ENCODE results near the gene C11orf68.

C11orf68 gene

DNA sequence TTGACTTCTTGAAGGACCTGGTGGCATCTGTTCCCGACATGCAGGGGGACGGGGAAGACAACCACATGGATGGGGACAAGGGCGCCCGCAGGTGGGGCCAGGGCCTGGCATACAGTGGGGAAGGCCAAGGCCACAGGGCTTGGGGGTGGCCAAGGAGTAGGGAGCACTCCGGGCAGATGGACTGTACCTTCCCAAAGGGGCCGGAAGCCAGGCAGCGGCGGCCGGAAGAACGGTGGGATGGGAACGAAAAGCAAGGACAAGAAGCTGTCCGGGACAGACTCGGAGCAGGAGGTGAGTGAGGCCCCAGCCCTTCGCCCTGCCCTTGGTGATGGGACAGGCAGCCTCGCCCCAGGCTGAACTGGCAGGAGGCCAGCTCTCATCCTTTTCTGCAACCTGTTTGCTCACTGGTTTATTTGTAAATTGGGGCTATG lies 1.5 kb upstream of the C11orf68 start:
- Histone ChIP-seq H3K27me3 (ENCODE audit: insufficient read depth, low read length, poor library complexity) (no peaks in the 10 kb centered on the region), H2BK120ac (ENCODE audit: low read depth, low read length) (no peak overlapping the region), H3K18ac (ENCODE audit: low read length) (no peak overlapping the region), H3K9ac (ENCODE audit: low read length) (peak overlapping the region; percentile 81), H3K79me2 (ENCODE audit: control insufficient read depth, insufficient read depth, low read length) (peaks cover 8% of the 10 kb centered on the region), H3K23ac (ENCODE audit: low read length) (no peak overlapping the region), H3K79me1 (ENCODE audit: low read length) (peaks cover 17% of the 10 kb centered on the region), H2AK5ac (ENCODE audit: low read length) (no peak overlapping the region), H3K4ac (ENCODE audit: low read depth, low read length) (no peak overlapping the region), H2BK5ac (ENCODE audit: low read length) (no peak overlapping the region), H3K36me3 (ENCODE audit: control insufficient read depth, insufficient read depth, low read length) (no peaks in the 10 kb centered on the region), H3K4me3 (ENCODE audit: low read length) (no peak overlapping the region), H2BK15ac (replicated peaks; ENCODE audit: low read depth) (no peak overlapping the region), H3K4me2 (ENCODE audit: low read length) (peak overlapping the region; percentile 93), H3K56ac (ENCODE audit: low read length) (peak overlapping the region; percentile 93), H3K4me1 (ENCODE audit: control insufficient read depth, low read depth, low read length) (peaks cover 3% of the 10 kb centered on the region), H4K8ac (ENCODE audit: low read depth, low read length) (no peak overlapping the region), H4K5ac (ENCODE audit: low read length) (no peak overlapping the region), H3K27ac (ENCODE audit: low read depth, low read length) (no peak overlapping the region)
- no CpG with 5 or more reads among the region's 15 CpGs for WGBS (ENCODE audit: extremely low coverage, insufficient coverage, low lambda C conversion rate)
- DNase-seq: no peak

- no CpG with 5 or more reads among the region's 60 CpGs for WGBS (ENCODE audit: extremely low coverage, insufficient coverage, low lambda C conversion rate)
- Histone ChIP-seq H3K27ac (ENCODE audit: low read depth, low read length) (peak overlapping the region; percentile 28), H3K9ac (ENCODE audit: low read length) (peak overlapping the region; percentile 81), H3K79me2 (ENCODE audit: control insufficient read depth, insufficient read depth, low read length) (peaks cover 8% of the 10 kb centered on the region), H3K79me1 (ENCODE audit: low read length) (peaks cover 17% of the 10 kb centered on the region), H3K23ac (ENCODE audit: low read length) (no peak overlapping the region), H3K56ac (ENCODE audit: low read length) (peak overlapping the region; percentile 93), H3K27me3 (ENCODE audit: insufficient read depth, low read length, poor library complexity) (no peaks in the 10 kb centered on the region), H2BK15ac (replicated peaks; ENCODE audit: low read depth) (no peak overlapping the region), H3K4me3 (ENCODE audit: low read length) (peak overlapping the region; percentile 74), H3K4me1 (ENCODE audit: control insufficient read depth, low read depth, low read length) (peaks cover 3% of the 10 kb centered on the region), H3K18ac (ENCODE audit: low read length) (peak overlapping the region; percentile 23), H4K5ac (ENCODE audit: low read length) (no peak overlapping the region), H3K4ac (ENCODE audit: low read depth, low read length) (no peak overlapping the region), H2AK5ac (ENCODE audit: low read length) (no peak overlapping the region), H4K8ac (ENCODE audit: low read depth, low read length) (no peak overlapping the region), H2BK120ac (ENCODE audit: low read depth, low read length) (no peak overlapping the region), H3K36me3 (ENCODE audit: control insufficient read depth, insufficient read depth, low read length) (no peaks in the 10 kb centered on the region), H3K4me2 (ENCODE audit: low read length) (peak overlapping the region; percentile 93), H2BK5ac (ENCODE audit: low read length) (no peak overlapping the region)
- DNase-seq: peak; percentile 52
These were observed 910 bp upstream of the C11orf68 start for GRCh38 chr11:65919573-65920371.

DNA sequence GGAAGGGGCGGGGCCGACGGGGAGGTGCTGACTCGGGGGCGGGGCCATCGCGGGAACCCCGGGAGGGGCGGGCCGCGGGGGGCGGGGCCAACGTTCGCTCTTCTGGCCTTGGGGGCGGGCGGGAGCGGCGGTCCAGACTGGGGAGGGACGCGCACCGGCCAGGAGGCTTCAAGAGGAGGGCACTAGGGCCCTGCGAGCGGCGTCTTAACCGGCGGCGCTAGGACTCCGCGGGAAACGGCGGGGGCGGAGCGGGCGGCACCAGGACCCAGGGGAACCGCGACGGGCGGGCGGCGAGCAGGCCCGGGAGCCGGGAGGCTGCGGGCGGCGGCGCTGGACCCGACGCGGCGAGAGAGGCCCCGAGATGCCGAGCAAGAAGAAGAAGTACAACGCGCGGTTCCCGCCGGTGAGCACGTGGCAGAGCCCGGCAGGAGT lies 295 bp upstream of the C11orf68 start, which contains the start of gene DRAP1:
TSS of gene DRAP1 (plus strand) at position 286 of the 432 bp plus-strand sequence. CDS start at position 362, 76 bp downstream.
- Histone ChIP-seq H3K27ac (ENCODE audit: low read depth, low read length) (peak within 1 kb of the TSS; percentile 39), H4K8ac (ENCODE audit: low read depth, low read length) (no peak within 1 kb of the TSS), H3K4ac (ENCODE audit: low read depth, low read length) (peak within 1 kb of the TSS; percentile 92), H2BK5ac (ENCODE audit: low read length) (no peak within 1 kb of the TSS), H3K4me2 (ENCODE audit: low read length) (peak within 1 kb of the TSS; percentile 93), H3K18ac (ENCODE audit: low read length) (peak within 1 kb of the TSS; percentile 90), H3K79me1 (ENCODE audit: low read length) (peaks cover 17% of the 10 kb centered on the region), H3K36me3 (ENCODE audit: control insufficient read depth, insufficient read depth, low read length) (no peaks in the 10 kb centered on the region), H3K23ac (ENCODE audit: low read length) (peak within 1 kb of the TSS; percentile 94), H3K4me1 (ENCODE audit: control insufficient read depth, low read depth, low read length) (peaks cover 3% of the 10 kb centered on the region), H4K5ac (ENCODE audit: low read length) (no peak within 1 kb of the TSS), H2BK15ac (replicated peaks; ENCODE audit: low read depth) (no peak within 1 kb of the TSS), H3K27me3 (ENCODE audit: insufficient read depth, low read length, poor library complexity) (no peaks in the 10 kb centered on the region), H3K79me2 (ENCODE audit: control insufficient read depth, insufficient read depth, low read length) (peaks cover 8% of the 10 kb centered on the region), H3K9ac (ENCODE audit: low read length) (peak within 1 kb of the TSS; percentile 97), H3K4me3 (ENCODE audit: low read length) (peak within 1 kb of the TSS; percentile 96), H2AK5ac (ENCODE audit: low read length) (peak within 1 kb of the TSS; percentile 95), H3K56ac (ENCODE audit: low read length) (peak within 1 kb of the TSS; percentile 96), H2BK120ac (ENCODE audit: low read depth, low read length) (no peak within 1 kb of the TSS)
- peak; percentile 99 for DNase-seq
- WGBS (ENCODE audit: extremely low coverage, insufficient coverage, low lambda C conversion rate): no CpG with 5 or more reads among the region's 59 CpGs

DNA sequence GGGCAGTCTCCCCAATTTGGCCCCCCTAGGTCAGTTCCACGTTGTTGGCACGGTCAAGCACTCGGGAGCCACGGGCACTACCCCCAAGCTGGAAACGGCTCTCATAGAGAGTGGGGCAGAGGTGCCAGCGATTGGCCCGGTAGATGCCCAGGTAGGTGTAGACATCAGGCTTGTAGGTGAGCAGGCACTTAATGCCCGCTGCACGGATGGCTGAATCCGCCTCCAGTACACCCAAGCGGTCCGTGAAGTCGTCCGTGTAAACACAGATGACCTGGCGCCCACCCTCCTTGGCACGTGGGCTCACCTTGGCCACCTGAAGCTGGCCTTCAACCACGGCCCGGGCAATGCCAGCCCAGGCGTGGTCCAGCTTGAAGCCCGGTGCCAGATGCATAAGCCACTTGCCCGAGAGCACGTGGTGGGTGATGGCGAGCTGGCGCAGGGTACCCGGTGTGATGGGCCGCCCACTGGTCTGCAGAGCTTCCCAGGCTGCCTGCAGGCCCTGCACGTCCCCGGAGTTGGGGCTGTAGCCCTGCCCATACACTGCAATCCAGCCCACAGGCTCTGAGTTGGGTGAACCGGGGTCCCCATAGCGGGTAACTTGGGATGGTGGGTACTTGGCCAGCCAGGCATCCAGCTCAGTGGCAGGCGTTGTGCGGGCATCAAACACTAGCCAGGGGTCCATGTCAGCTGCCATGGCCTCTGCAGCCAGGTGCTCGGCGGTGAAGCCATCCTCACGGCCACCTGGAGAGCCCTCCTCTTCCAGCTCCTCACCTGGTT lies 1.2 kb downstream of the C11orf68 start:
- H4K5ac ChIP-seq (ENCODE audit: low read length): no peak overlapping the region
- H3K56ac ChIP-seq (ENCODE audit: low read length): peak overlapping the region; percentile 96
- H3K9ac ChIP-seq (ENCODE audit: low read length): peak overlapping the region; percentile 97
- no CpG with 5 or more reads among the region's 35 CpGs for WGBS (ENCODE audit: extremely low coverage, insufficient coverage, low lambda C conversion rate)
- H2BK5ac ChIP-seq (ENCODE audit: low read length): no peak overlapping the region
- no peak overlapping the region for H2BK120ac ChIP-seq (ENCODE audit: low read depth, low read length)
- no peak overlapping the region for H4K8ac ChIP-seq (ENCODE audit: low read depth, low read length)
- H3K79me2 ChIP-seq (ENCODE audit: control insufficient read depth, insufficient read depth, low read length): peaks cover 8% of the 10 kb centered on the region
- no peak for DNase-seq
- H3K27ac ChIP-seq (ENCODE audit: low read depth, low read length): no peak overlapping the region
- H3K4me1 ChIP-seq (ENCODE audit: control insufficient read depth, low read depth, low read length): peaks cover 3% of the 10 kb centered on the region
- no peak overlapping the region for H3K4ac ChIP-seq (ENCODE audit: low read depth, low read length)
- H3K79me1 ChIP-seq (ENCODE audit: low read length): peaks cover 17% of the 10 kb centered on the region
- H3K4me3 ChIP-seq (ENCODE audit: low read length): peak overlapping the region; percentile 96
- H3K18ac ChIP-seq (ENCODE audit: low read length): no peak overlapping the region
- peak overlapping the region; percentile 95 for H2AK5ac ChIP-seq (ENCODE audit: low read length)
- no peaks in the 10 kb centered on the region for H3K36me3 ChIP-seq (ENCODE audit: control insufficient read depth, insufficient read depth, low read length)
- H3K23ac ChIP-seq (ENCODE audit: low read length): peak overlapping the region; percentile 94
- no peak overlapping the region for H2BK15ac ChIP-seq (replicated peaks; ENCODE audit: low read depth)
- no peaks in the 10 kb centered on the region for H3K27me3 ChIP-seq (ENCODE audit: insufficient read depth, low read length, poor library complexity)
- H3K4me2 ChIP-seq (ENCODE audit: low read length): peak overlapping the region; percentile 90

DNA sequence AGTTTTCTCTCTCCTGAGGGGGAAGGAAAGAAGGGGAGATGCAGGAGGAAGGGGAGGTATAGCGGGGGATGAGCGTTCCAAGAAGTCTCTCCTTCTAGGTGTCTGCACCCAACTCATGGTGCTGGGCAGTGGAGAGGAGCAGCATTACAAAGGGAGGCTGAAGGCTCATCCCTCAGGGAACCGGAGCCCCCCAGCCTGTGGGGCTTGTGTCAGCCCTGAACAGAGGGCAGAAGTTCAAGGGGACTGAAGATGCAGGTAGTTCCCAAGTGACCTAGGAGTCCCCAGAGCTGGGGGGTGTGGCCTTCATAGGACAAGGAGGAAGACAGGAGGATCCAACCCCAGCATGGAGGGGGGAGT lies 1.8 kb downstream of the C11orf68 start:
- DNase-seq: no peak
- no peak overlapping the region for H3K27ac ChIP-seq (ENCODE audit: low read depth, low read length)
- no peak overlapping the region for H2AK5ac ChIP-seq (ENCODE audit: low read length)
- H3K4me1 ChIP-seq (ENCODE audit: control insufficient read depth, low read depth, low read length): peaks cover 3% of the 10 kb centered on the region
- H4K5ac ChIP-seq (ENCODE audit: low read length): no peak overlapping the region
- H3K27me3 ChIP-seq (ENCODE audit: insufficient read depth, low read length, poor library complexity): no peaks in the 10 kb centered on the region
- peaks cover 17% of the 10 kb centered on the region for H3K79me1 ChIP-seq (ENCODE audit: low read length)
- H4K8ac ChIP-seq (ENCODE audit: low read depth, low read length): no peak overlapping the region
- H3K36me3 ChIP-seq (ENCODE audit: control insufficient read depth, insufficient read depth, low read length): no peaks in the 10 kb centered on the region
- H3K18ac ChIP-seq (ENCODE audit: low read length): no peak overlapping the region
- H2BK15ac ChIP-seq (replicated peaks; ENCODE audit: low read depth): no peak overlapping the region
- H3K56ac ChIP-seq (ENCODE audit: low read length): peak overlapping the region; percentile 96
- no peak overlapping the region for H3K4me2 ChIP-seq (ENCODE audit: low read length)
- H3K4me3 ChIP-seq (ENCODE audit: low read length): no peak overlapping the region
- H3K79me2 ChIP-seq (ENCODE audit: control insufficient read depth, insufficient read depth, low read length): peaks cover 8% of the 10 kb centered on the region
- no peak overlapping the region for H3K23ac ChIP-seq (ENCODE audit: low read length)
- no peak overlapping the region for H2BK5ac ChIP-seq (ENCODE audit: low read length)
- H3K9ac ChIP-seq (ENCODE audit: low read length): peak overlapping the region; percentile 21
- no peak overlapping the region for H2BK120ac ChIP-seq (ENCODE audit: low read depth, low read length)
- no peak overlapping the region for H3K4ac ChIP-seq (ENCODE audit: low read depth, low read length)
- WGBS (ENCODE audit: extremely low coverage, insufficient coverage, low lambda C conversion rate): no CpG with 5 or more reads among the region's 3 CpGs

Data from mesendoderm (in vitro differentiated cells).